Endodermal cell (in vitro differentiated cells): ENCODE measurements around the gene TNF. TPM values are rescaled to one million over a fixed set of nuclear protein-coding genes. Genes with fewer than 3 reads are reported as not detected.

Experiments
- DNase-seq: peaks from one replicate; pipeline ENCODE4 v3.0.0-alpha.2; 2017
- H3K27ac ChIP-seq: 2 replicates; pipeline ENCODE4 v1.5.1; 2013; ENCODE audit warnings: mild to moderate bottlenecking, low read depth, low read length, moderate library complexity
- H3K27me3 ChIP-seq: 2 replicates; pipeline ENCODE4 v1.6.1; 2013; ENCODE audit warnings: mild to moderate bottlenecking, low read length, moderate library complexity; ENCODE audit not compliant: insufficient read depth, control insufficient read depth, poor library complexity, severe bottlenecking
- H3K36me3 ChIP-seq: 2 replicates; pipeline ENCODE4 v1.7.0; 2013; ENCODE audit warnings: mild to moderate bottlenecking, low read length, moderate library complexity; ENCODE audit not compliant: control insufficient read depth, insufficient read depth
- H3K4me1 ChIP-seq: one replicate; pipeline ENCODE4 v1.7.0; 2013; ENCODE audit warnings: low read length; ENCODE audit not compliant: control insufficient read depth, insufficient read depth
- H3K4me3 ChIP-seq: 2 replicates; pipeline ENCODE4 v1.5.1; 2013; ENCODE audit warnings: mild to moderate bottlenecking, low read length, moderate library complexity
- H3K9ac ChIP-seq: 2 replicates; pipeline ENCODE4 v1.6.1; 2013; ENCODE audit warnings: mild to moderate bottlenecking, low read length, moderate library complexity; ENCODE audit not compliant: poor library complexity, severe bottlenecking; ENCODE audit errors: extremely low read depth
- H3K9me3 ChIP-seq: 2 replicates; pipeline ENCODE4 v1.6.1; 2013; ENCODE audit warnings: mild to moderate bottlenecking, low read length, moderate library complexity; ENCODE audit not compliant: control insufficient read depth
- H3K27ac Mint-ChIP-seq: 2 replicates; pipeline ENCODE4 v1.8.0; 2020; ENCODE audit warnings: mixed read lengths
- H3K27me3 Mint-ChIP-seq: 2 replicates; pipeline ENCODE4 v1.8.0; 2021; ENCODE audit warnings: mild to moderate bottlenecking, mixed read lengths; ENCODE audit not compliant: insufficient read depth
- H3K36me3 Mint-ChIP-seq: 2 replicates; pipeline ENCODE4 v1.8.0; 2020; ENCODE audit warnings: low read depth, mixed read lengths
- H3K4me1 Mint-ChIP-seq: 2 replicates; pipeline ENCODE4 v1.8.0; 2020; ENCODE audit warnings: mixed read lengths
- H3K4me3 Mint-ChIP-seq: 2 replicates; pipeline ENCODE4 v1.8.0; 2020; ENCODE audit warnings: mild to moderate bottlenecking, moderate library complexity, mixed read lengths
- H3K9me3 Mint-ChIP-seq: 2 replicates; pipeline ENCODE4 v1.8.0; 2020; ENCODE audit warnings: mild to moderate bottlenecking, mixed read lengths
- CTCF ChIP-seq: fragments of 200-600 bp; sonication (generic); conservative IDR thresholded peaks from 2 replicates; pipeline ENCODE4 v1.5.0; 2021; ENCODE audit warnings: antibody characterized with exemption, mild to moderate bottlenecking
- WGBS, 2 experiments: methylation state at CpG; one replicate each; pipeline versions ENCODE4 v1.1.5 to v1.1.7; 2013; ENCODE audit warnings: missing lambda C conversion rate in 2 of 2, mixed read lengths in 1 of 2; ENCODE audit not compliant: insufficient coverage in 1 of 2, insufficient read length in 1 of 2; 5-methylcytosine and 5-hydroxymethylcytosine counted together
- total RNA-seq, 2 donors: library from RNA; stranded (reverse); fragmentation: NEBNext Ultra II Directional in 1 of 2; extraction: Animal tissue kit (Norgen Biotek cat#: 25700) in 1 of 2; gene quantifications; 2 replicates in 1 of 2; 3 replicates in 1 of 2; pipeline ENCODE4 v1.2.1, GENCODE V29; 2021

Gene TNF
- total RNA-seq, 2 donors from 2014 or later = not detected

GRCh38 chr6:31534521-31535040, 40.8 kb upstream of the TNF start:
- Histone ChIP-seq H3K27me3 (no peaks in the 10 kb centered on the region), H3K4me3 (no peak overlapping the region), H3K27ac (no peak overlapping the region), H3K9me3 (no peaks in the 10 kb centered on the region), H3K36me3 (peaks cover 98% of the 10 kb centered on the region), H3K4me1 (peaks cover 1% of the 10 kb centered on the region), H3K9ac (no peak overlapping the region)
- DNase-seq = no peak
- Mint-ChIP-seq H3K4me3 (no peak overlapping the region), H3K36me3 (peaks cover 90% of the 10 kb centered on the region), H3K27ac (no peak overlapping the region), H3K9me3 (no peaks in the 10 kb centered on the region), H3K27me3 (no peaks in the 10 kb centered on the region), H3K4me1 (peaks cover 36% of the 10 kb centered on the region)
- TF ChIP-seq CTCF = no peak
- WGBS, 2 experiments = 93 to 95% methylated on average over 15 to 24 of the region's 24 CpGs

GRCh38 chr6:31535538-31536324, 39.6 kb upstream of the TNF start:
- no peak for DNase-seq
- H3K27ac Mint-ChIP-seq = peak overlapping the region; percentile 38
- 100% methylated on average over 2 of the region's 2 CpGs; no CpG with 5 or more reads in 1 of the 2 experiments for WGBS, 2 experiments
- H3K4me1 Mint-ChIP-seq = peaks cover 34% of the 10 kb centered on the region
- peaks cover 90% of the 10 kb centered on the region for H3K36me3 Mint-ChIP-seq
- H3K4me3 ChIP-seq = no peak overlapping the region
- H3K9me3 ChIP-seq = no peaks in the 10 kb centered on the region
- H3K4me3 Mint-ChIP-seq = no peak overlapping the region
- no peaks in the 10 kb centered on the region for H3K27me3 Mint-ChIP-seq
- no peaks in the 10 kb centered on the region for H3K27me3 ChIP-seq
- H3K27ac ChIP-seq = no peak overlapping the region
- no peak overlapping the region for H3K9ac ChIP-seq
- peaks cover 7% of the 10 kb centered on the region for H3K4me1 ChIP-seq
- peaks cover 98% of the 10 kb centered on the region for H3K36me3 ChIP-seq
- no peaks in the 10 kb centered on the region for H3K9me3 Mint-ChIP-seq
- TF ChIP-seq CTCF = no peak

- no peak overlapping the region for H3K9ac ChIP-seq
- H3K9me3 ChIP-seq = no peaks in the 10 kb centered on the region
- peaks cover 32% of the 10 kb centered on the region for H3K4me1 Mint-ChIP-seq
- H3K27ac ChIP-seq = no peak overlapping the region
- H3K27ac Mint-ChIP-seq = peak overlapping the region; percentile 65
- peaks cover 7% of the 10 kb centered on the region for H3K4me1 ChIP-seq
- H3K36me3 Mint-ChIP-seq = peaks cover 66% of the 10 kb centered on the region
- no peak for TF ChIP-seq CTCF
- H3K9me3 Mint-ChIP-seq = no peaks in the 10 kb centered on the region
- peak overlapping the region; percentile 99 for H3K4me3 ChIP-seq
- no peaks in the 10 kb centered on the region for H3K27me3 ChIP-seq
- DNase-seq = no peak
- H3K36me3 ChIP-seq = peaks cover 67% of the 10 kb centered on the region
- H3K27me3 Mint-ChIP-seq = no peaks in the 10 kb centered on the region
- WGBS, 2 experiments = 97 to 98% methylated on average over 5 to 6 of the region's 6 CpGs
- peak overlapping the region; percentile 98 for H3K4me3 Mint-ChIP-seq
These were observed 36.5 kb upstream of the TNF start for GRCh38 chr6:31538805-31539400.
